K562 (cell line): Measurements from ENCODE around the gene UCP3. TPM values are rescaled to one million over a fixed set of nuclear protein-coding genes. Genes with fewer than 3 reads are reported as not detected.
A peak's percentile ranks its signal among the peaks of the same experiment; 100 is the strongest.

Experiments
- CXXC5 ChIP-seq: fragments of 250-450 bp; sonication (Bioruptor Pico); IDR thresholded peaks from 2 replicates; pipeline ENCODE4 v1.8.0; 2022; ENCODE audit warnings: inconsistent platforms, mild to moderate bottlenecking, moderate library complexity
- DNMT1 ChIP-seq: fragments of 450-650 bp; IDR thresholded peaks from 2 replicates; pipeline ENCODE4 v1.6.1; 2016; ENCODE audit warnings: antibody characterized with exemption, mild to moderate bottlenecking
- ELF4 ChIP-seq: fragments of 450-650 bp; formaldehyde crosslinking; IDR thresholded peaks from 2 replicates; pipeline ENCODE4 v1.4.0; 2022; ENCODE audit warnings: missing genetic modification characterization
- HNRNPH1 ChIP-seq: fragments of 200-400 bp; formaldehyde crosslinking; optimal IDR thresholded peaks from 2 replicates; pipeline ENCODE3; 2017; ENCODE audit warnings: low read depth, mild to moderate bottlenecking, low read length, moderate library complexity
- KDM1A ChIP-seq, 2 experiments: fragments of 450-650 bp; IDR thresholded peaks; 2 replicates each; pipeline ENCODE4 v1.6.1; 2016; ENCODE audit warnings: mild to moderate bottlenecking in 2 of 2
- MEF2A ChIP-seq: IDR thresholded peaks from 2 replicates; pipeline ENCODE4 v1.6.1; 2011; ENCODE audit warnings: low read depth, mild to moderate bottlenecking, low read length, moderate library complexity; ENCODE audit not compliant: control insufficient read depth
- NFATC3 ChIP-seq: fragments of 450-650 bp; IDR thresholded peaks from 2 replicates; pipeline ENCODE4 v1.6.1; 2017; ENCODE audit warnings: mild to moderate bottlenecking
- NR1H2 ChIP-seq: sonication (generic); formaldehyde crosslinking; IDR thresholded peaks from 2 replicates; pipeline ENCODE4 v1.4.0; 2020; ENCODE audit warnings: mild to moderate bottlenecking, missing genetic modification reagents
- POLR2G ChIP-seq: fragments of 200-400 bp; formaldehyde crosslinking; IDR thresholded peaks from 2 replicates; pipeline ENCODE4 v1.6.1; 2017; ENCODE audit warnings: low read depth, mild to moderate bottlenecking, antibody characterized with exemption, low read length, moderate library complexity
- PURB ChIP-seq: sonication (generic); formaldehyde crosslinking; IDR thresholded peaks from 2 replicates; pipeline ENCODE4 v1.9.0; 2021; ENCODE audit warnings: low read depth, mild to moderate bottlenecking, missing genetic modification reagents
- RBM34 ChIP-seq: fragments of 200-400 bp; formaldehyde crosslinking; IDR thresholded peaks from 2 replicates; pipeline ENCODE4 v1.6.1; 2018; ENCODE audit warnings: low read length, borderline replicate concordance; ENCODE audit not compliant: insufficient read depth
- SMC3 ChIP-seq: conservative IDR thresholded peaks from 2 replicates; pipeline ENCODE4 v1.6.1; 2011; ENCODE audit warnings: low read depth, low read length, improper control_type of control experiment; ENCODE audit not compliant: insufficient read depth
- TAF9B ChIP-seq: fragments of 450-650 bp; IDR thresholded peaks from 2 replicates; pipeline ENCODE4 v1.6.1; 2018; ENCODE audit warnings: mild to moderate bottlenecking; ENCODE audit not compliant: partially characterized antibody
- THAP7 ChIP-seq: fragments of 250-450 bp; sonication (Bioruptor Pico); IDR thresholded peaks from 2 replicates; pipeline ENCODE4 v1.5.0; 2021
- polyA plus RNA-seq, 8 experiments: library from polyadenylated mRNA; depleted of rRNA in 4 of 8; stranded (reverse) in 5 of 8; unstranded in 3 of 8; fragments of >200 nt; fragmentation: Nextera tagmentation in 2 of 8; fragmentation: Illumina TruSeq in 1 of 8; extraction: Ambion mirVana in 2 of 8; extraction: Trizol in 1 of 8; gene quantifications; 2 replicates each; pipeline versions ENCODE4 v1.2.1 to v1.2.3, GENCODE V29; 2011 to 2014; ENCODE audit warnings: inconsistent platforms in 1 of 8, missing spikeins in 1 of 8
- total RNA-seq, 7 experiments: library from RNA; depleted of rRNA in 6 of 7; stranded (reverse); fragments of >200 nt in 6 of 7; fragmentation: Illumina TruSeq in 2 of 7; extraction: Trizol in 2 of 7; gene quantifications; 2 replicates each; pipeline versions ENCODE4 v1.2.1 to v1.2.3, GENCODE V29; 2011 to 2021; ENCODE audit warnings: low replicate concordance in 1 of 7
- TF ChIP-seq, protein P1 (sequence below): sonication (generic); formaldehyde crosslinking; IDR thresholded peaks from 2 replicates; pipeline ENCODE4 v1.8.0; 2023; ENCODE audit warnings: mild to moderate bottlenecking, missing genetic modification reagents
- TF ChIP-seq, protein P2 (sequence below): fragments of 450-650 bp; IDR thresholded peaks from 2 replicates; pipeline ENCODE4 v1.6.1; 2017; ENCODE audit warnings: antibody characterized with exemption, mild to moderate bottlenecking
- TF ChIP-seq, protein P3 (sequence below): fragments of 450-650 bp; IDR thresholded peaks from 2 replicates; pipeline ENCODE4 v1.6.1; 2017; ENCODE audit warnings: antibody characterized with exemption

Gene UCP3
- total and polyA plus RNA-seq, 9 of the 15 experiments (the other 6 are each of a cell fraction or from before 2014, with no cell fraction given), result 0.05 to 0.65 (median 0.25) TPM; not detected in 2

- TF ChIP-seq PURB (CRISPR knock-in tag), result no peak
- peak; percentile 95 to 97 for TF ChIP-seq KDM1A (IDR thresholded peaks at IDR 0.05)
- TF ChIP-seq DNMT1, result no peak
- TF ChIP-seq, protein P1, sequence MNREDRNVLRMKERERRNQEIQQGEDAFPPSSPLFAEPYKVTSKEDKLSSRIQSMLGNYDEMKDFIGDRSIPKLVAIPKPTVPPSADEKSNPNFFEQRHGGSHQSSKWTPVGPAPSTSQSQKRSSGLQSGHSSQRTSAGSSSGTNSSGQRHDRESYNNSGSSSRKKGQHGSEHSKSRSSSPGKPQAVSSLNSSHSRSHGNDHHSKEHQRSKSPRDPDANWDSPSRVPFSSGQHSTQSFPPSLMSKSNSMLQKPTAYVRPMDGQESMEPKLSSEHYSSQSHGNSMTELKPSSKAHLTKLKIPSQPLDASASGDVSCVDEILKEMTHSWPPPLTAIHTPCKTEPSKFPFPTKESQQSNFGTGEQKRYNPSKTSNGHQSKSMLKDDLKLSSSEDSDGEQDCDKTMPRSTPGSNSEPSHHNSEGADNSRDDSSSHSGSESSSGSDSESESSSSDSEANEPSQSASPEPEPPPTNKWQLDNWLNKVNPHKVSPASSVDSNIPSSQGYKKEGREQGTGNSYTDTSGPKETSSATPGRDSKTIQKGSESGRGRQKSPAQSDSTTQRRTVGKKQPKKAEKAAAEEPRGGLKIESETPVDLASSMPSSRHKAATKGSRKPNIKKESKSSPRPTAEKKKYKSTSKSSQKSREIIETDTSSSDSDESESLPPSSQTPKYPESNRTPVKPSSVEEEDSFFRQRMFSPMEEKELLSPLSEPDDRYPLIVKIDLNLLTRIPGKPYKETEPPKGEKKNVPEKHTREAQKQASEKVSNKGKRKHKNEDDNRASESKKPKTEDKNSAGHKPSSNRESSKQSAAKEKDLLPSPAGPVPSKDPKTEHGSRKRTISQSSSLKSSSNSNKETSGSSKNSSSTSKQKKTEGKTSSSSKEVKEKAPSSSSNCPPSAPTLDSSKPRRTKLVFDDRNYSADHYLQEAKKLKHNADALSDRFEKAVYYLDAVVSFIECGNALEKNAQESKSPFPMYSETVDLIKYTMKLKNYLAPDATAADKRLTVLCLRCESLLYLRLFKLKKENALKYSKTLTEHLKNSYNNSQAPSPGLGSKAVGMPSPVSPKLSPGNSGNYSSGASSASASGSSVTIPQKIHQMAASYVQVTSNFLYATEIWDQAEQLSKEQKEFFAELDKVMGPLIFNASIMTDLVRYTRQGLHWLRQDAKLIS (CRISPR knock-in tag), result 0 out of 2 replicates have a peak, but pooled peaks have one; percentile 18
- TF ChIP-seq, protein P2, sequence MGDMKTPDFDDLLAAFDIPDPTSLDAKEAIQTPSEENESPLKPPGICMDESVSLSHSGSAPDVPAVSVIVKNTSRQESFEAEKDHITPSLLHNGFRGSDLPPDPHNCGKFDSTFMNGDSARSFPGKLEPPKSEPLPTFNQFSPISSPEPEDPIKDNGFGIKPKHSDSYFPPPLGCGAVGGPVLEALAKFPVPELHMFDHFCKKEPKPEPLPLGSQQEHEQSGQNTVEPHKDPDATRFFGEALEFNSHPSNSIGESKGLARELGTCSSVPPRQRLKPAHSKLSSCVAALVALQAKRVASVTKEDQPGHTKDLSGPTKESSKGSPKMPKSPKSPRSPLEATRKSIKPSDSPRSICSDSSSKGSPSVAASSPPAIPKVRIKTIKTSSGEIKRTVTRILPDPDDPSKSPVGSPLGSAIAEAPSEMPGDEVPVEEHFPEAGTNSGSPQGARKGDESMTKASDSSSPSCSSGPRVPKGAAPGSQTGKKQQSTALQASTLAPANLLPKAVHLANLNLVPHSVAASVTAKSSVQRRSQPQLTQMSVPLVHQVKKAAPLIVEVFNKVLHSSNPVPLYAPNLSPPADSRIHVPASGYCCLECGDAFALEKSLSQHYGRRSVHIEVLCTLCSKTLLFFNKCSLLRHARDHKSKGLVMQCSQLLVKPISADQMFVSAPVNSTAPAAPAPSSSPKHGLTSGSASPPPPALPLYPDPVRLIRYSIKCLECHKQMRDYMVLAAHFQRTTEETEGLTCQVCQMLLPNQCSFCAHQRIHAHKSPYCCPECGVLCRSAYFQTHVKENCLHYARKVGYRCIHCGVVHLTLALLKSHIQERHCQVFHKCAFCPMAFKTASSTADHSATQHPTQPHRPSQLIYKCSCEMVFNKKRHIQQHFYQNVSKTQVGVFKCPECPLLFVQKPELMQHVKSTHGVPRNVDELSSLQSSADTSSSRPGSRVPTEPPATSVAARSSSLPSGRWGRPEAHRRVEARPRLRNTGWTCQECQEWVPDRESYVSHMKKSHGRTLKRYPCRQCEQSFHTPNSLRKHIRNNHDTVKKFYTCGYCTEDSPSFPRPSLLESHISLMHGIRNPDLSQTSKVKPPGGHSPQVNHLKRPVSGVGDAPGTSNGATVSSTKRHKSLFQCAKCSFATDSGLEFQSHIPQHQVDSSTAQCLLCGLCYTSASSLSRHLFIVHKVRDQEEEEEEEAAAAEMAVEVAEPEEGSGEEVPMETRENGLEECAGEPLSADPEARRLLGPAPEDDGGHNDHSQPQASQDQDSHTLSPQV, result peak; percentile 99
- TF ChIP-seq CXXC5 (CRISPR knock-in tag), result peak; percentile 99
- no peak; the same call in 1 of the 2 replicates for TF ChIP-seq MEF2A
- TF ChIP-seq TAF9B, result no peak
- 0 out of 2 replicates have a peak, but pooled peaks have one; percentile 69 for TF ChIP-seq ELF4 (CRISPR knock-in tag)
- no peak for TF ChIP-seq HNRNPH1
- TF ChIP-seq, protein P3, sequence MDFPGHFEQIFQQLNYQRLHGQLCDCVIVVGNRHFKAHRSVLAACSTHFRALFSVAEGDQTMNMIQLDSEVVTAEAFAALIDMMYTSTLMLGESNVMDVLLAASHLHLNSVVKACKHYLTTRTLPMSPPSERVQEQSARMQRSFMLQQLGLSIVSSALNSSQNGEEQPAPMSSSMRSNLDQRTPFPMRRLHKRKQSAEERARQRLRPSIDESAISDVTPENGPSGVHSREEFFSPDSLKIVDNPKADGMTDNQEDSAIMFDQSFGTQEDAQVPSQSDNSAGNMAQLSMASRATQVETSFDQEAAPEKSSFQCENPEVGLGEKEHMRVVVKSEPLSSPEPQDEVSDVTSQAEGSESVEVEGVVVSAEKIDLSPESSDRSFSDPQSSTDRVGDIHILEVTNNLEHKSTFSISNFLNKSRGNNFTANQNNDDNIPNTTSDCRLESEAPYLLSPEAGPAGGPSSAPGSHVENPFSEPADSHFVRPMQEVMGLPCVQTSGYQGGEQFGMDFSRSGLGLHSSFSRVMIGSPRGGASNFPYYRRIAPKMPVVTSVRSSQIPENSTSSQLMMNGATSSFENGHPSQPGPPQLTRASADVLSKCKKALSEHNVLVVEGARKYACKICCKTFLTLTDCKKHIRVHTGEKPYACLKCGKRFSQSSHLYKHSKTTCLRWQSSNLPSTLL, result no peak
- no peak; the same call in 1 of the 2 replicates for TF ChIP-seq NFATC3
- peak; percentile 51 for TF ChIP-seq POLR2G
- 0 out of 2 replicates have a peak, but pooled peaks have one; percentile 7 for TF ChIP-seq SMC3
- no peak for TF ChIP-seq THAP7 (CRISPR knock-in tag)
- peak; percentile 66; the same call in 1 of the 2 replicates for TF ChIP-seq NR1H2 (CRISPR knock-in tag)
- TF ChIP-seq RBM34, result no peak
Observed at GRCh38 chr11:74011360-74012073, 2.6 kb upstream of the UCP3 start (continued).
